ENCODE data around the gene PRMT3.

PRMT3 gene

DNA sequence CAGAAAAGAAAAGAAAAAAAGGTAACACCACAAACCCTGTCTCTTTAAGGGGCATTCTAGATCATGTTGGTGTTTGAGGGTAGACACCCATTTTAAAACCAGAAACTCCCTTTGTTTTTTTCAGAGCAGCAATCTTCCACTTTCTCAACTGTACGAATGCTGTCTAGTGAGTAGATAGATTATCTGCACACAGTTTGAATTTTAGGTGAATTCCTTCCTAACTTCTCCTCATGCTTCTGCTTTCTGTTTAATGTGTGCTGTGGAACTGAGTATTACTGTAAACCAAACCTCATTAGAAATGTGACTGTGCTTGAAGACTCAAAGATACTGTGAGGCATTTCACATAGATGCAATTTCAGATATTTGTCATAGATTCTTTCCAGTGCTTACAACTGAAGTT lies 102.4 kb downstream of the PRMT3 start:
- Histone ChIP-seq H3K4me1 (ENCODE audit: control insufficient read depth, insufficient read depth, low read length) (no peaks in the 10 kb centered on the region), H3K4me3 (ENCODE audit: low read length) (no peak overlapping the region)

DNA sequence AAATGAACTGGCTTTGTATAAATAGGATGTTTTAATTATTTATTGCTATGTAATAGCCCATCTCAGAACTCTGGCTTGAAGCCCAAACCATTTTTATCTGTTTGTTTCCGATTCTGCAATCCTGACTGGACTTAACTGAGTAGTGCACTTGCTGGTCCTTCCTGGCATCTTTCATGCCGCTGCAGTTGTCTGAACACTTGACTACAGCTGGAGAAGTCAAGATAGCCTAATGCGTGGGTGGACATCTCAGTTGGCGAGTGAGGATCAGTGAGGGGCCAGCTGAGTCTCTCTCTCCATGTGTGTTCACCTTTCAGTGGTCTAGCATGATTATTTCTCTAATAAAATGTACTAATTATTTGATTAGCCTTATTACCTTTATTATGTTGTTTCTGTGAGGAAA lies 105.8 kb downstream of the PRMT3 start:
- H3K4me2 ChIP-seq (ENCODE audit: low read length) = no peak overlapping the region
- no peaks in the 10 kb centered on the region for H3K36me3 ChIP-seq (ENCODE audit: insufficient read depth, low read length)
- H3K9me3 ChIP-seq (replicated peaks; ENCODE audit: low read length) = no peaks in the 10 kb centered on the region
- H3K27me3 ChIP-seq (ENCODE audit: control insufficient read depth, insufficient read depth, low read length) = no peaks in the 10 kb centered on the region
- no peak overlapping the region for H3K4me3 ChIP-seq (ENCODE audit: low read length)
- H3K9ac ChIP-seq (ENCODE audit: low read depth, low read length) = no peak overlapping the region
- no peaks in the 10 kb centered on the region for H3K4me1 ChIP-seq (ENCODE audit: control insufficient read depth, insufficient read depth, low read length)

More for the DNA sequence above, 102.4 kb downstream of the PRMT3 start:
- no peaks in the 10 kb centered on the region for H3K27me3 ChIP-seq (ENCODE audit: control insufficient read depth, insufficient read depth, low read length)
- no peaks in the 10 kb centered on the region for H3K9me3 ChIP-seq (replicated peaks; ENCODE audit: low read length)
- H3K4me2 ChIP-seq (ENCODE audit: low read length) = no peak overlapping the region
- H3K36me3 ChIP-seq (ENCODE audit: insufficient read depth, low read length) = no peaks in the 10 kb centered on the region
- no peak overlapping the region for H3K9ac ChIP-seq (ENCODE audit: low read depth, low read length)

DNA sequence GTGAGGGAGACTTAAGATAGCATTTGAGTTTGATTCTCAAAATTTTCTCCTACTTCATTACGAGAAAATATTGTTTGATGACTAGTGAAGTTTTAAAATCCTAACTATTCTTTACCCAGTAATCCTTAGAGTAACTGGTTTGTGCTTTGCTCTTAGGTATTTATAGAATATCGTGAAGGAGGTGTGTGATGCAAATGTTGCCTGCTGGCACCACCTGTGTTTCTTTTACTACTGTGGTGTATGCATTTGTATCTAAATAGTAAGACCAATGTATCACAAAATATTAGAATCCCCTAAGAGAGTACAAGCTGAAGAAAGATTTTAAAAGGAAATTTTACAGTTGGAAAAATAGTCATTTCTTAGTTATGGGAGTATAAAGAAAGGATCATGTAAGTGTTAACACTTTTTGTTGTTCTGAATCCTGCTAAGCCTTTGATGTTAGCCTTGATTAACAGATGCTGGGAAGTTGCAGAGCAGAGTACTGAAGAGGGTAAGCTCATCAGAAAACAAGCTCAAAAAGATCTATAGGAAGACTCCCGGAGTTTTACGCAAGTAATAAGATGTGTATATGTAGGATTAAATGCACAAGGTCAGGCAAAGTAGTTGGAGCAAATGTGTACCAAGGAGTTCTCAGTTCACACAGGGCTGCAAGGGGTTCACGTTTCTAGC lies 109.7 kb downstream of the PRMT3 start:
- H3K27me3 ChIP-seq (ENCODE audit: control insufficient read depth, insufficient read depth, low read length) = no peaks in the 10 kb centered on the region
- H3K9me3 ChIP-seq (replicated peaks; ENCODE audit: low read length) = no peaks in the 10 kb centered on the region
- no peak overlapping the region for H3K9ac ChIP-seq (ENCODE audit: low read depth, low read length)
- no peaks in the 10 kb centered on the region for H3K36me3 ChIP-seq (ENCODE audit: insufficient read depth, low read length)
- H3K4me2 ChIP-seq (ENCODE audit: low read length) = no peak overlapping the region
- H3K4me3 ChIP-seq (ENCODE audit: low read length) = no peak overlapping the region
- no peaks in the 10 kb centered on the region for H3K4me1 ChIP-seq (ENCODE audit: control insufficient read depth, insufficient read depth, low read length)

DNA sequence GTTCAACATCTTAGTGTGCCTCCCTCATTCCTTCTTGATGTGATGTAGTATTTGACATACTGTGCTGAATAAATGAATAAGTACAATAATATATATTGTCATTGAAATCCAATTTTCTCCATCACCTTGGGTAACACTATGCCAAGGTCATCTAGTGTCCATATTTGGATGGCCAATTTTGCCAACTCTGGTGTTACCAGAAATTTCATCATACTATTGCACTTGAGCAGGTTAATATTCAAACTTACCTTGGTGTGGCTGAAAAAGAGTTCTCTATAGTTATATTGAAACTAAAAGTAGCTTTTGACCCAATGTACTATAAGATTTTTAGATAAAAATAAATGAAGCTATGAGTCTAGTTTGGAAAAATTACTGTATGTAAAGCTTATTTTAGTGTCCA lies 113.7 kb downstream of the PRMT3 start:
- Histone ChIP-seq H3K9ac (ENCODE audit: low read depth, low read length) (no peak overlapping the region), H3K27me3 (ENCODE audit: control insufficient read depth, insufficient read depth, low read length) (no peaks in the 10 kb centered on the region), H3K36me3 (ENCODE audit: insufficient read depth, low read length) (no peaks in the 10 kb centered on the region), H3K4me1 (ENCODE audit: control insufficient read depth, insufficient read depth, low read length) (no peaks in the 10 kb centered on the region), H3K4me3 (ENCODE audit: low read length) (no peak overlapping the region), H3K9me3 (replicated peaks; ENCODE audit: low read length) (no peaks in the 10 kb centered on the region), H3K4me2 (ENCODE audit: low read length) (no peak overlapping the region)

DNA sequence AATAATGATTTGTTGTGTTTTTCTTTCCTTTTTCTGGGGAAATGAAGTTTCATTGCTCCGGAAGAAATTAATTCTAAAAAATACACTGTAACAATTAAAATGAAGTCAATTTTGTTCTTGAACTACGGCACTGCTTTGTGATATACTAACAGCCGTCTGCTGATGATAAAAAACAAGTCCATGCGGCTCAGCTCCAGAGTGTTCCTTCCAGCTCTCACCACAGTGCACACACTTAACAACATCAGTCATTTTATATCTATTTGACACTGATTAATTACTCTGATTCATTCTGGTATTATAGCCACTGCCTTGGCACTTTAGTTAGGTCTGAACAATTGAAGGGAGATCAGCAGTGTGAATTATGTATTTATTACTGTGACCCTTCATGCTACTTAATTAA lies 114.5 kb downstream of the PRMT3 start:
- H3K4me2 ChIP-seq (ENCODE audit: low read length) = no peak overlapping the region
- no peaks in the 10 kb centered on the region for H3K4me1 ChIP-seq (ENCODE audit: control insufficient read depth, insufficient read depth, low read length)
- H3K9ac ChIP-seq (ENCODE audit: low read depth, low read length) = no peak overlapping the region
- H3K9me3 ChIP-seq (replicated peaks; ENCODE audit: low read length) = no peaks in the 10 kb centered on the region
- H3K27me3 ChIP-seq (ENCODE audit: control insufficient read depth, insufficient read depth, low read length) = no peaks in the 10 kb centered on the region
- no peak overlapping the region for H3K4me3 ChIP-seq (ENCODE audit: low read length)
- no peaks in the 10 kb centered on the region for H3K36me3 ChIP-seq (ENCODE audit: insufficient read depth, low read length)

DNA sequence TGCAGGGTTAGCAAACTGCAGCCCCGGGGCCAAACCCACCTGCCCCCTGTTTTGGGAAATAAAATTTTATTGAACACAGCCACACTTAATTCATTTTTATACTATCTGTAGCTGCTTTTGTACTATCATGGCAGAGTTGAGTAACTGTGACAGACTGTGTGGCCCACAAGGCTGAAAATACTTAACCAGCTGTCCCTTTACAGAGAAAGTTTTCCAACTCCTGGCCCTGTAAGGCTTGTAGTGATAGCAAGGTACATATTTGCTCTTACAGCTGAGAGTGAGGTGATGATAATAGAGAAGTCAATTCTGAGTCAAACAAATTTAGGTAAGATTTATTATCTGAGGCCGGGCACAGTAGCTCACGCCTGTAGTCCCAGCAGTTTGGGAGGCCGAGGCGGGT lies 124.5 kb downstream of the PRMT3 start:
- H3K4me2 ChIP-seq (ENCODE audit: low read length) = no peak overlapping the region
- no peak overlapping the region for H3K9ac ChIP-seq (ENCODE audit: low read depth, low read length)
- no peaks in the 10 kb centered on the region for H3K27me3 ChIP-seq (ENCODE audit: control insufficient read depth, insufficient read depth, low read length)
- no peak overlapping the region for H3K4me3 ChIP-seq (ENCODE audit: low read length)
- no peaks in the 10 kb centered on the region for H3K4me1 ChIP-seq (ENCODE audit: control insufficient read depth, insufficient read depth, low read length)
- no peaks in the 10 kb centered on the region for H3K9me3 ChIP-seq (replicated peaks; ENCODE audit: low read length)
- no peaks in the 10 kb centered on the region for H3K36me3 ChIP-seq (ENCODE audit: insufficient read depth, low read length)

DNA sequence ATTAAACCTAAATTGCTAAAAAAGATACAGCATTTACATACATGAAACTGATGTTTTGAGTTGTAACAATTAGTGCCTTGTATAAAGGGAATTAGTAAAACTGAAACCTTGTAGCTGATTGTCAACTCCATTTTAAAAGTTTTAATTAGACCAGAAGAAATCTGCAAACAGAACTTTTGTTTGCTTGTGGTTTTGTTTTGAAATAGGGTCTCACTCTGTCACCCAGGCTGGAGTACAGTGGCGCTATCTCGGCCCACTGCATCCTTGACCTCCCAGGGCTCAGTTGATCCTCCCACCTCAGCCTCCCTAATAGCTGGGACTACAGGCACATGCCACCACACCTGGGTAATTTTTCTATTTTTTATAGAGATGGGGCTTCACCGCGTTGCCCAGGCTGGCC lies 125.4 kb downstream of the PRMT3 start:
- Histone ChIP-seq H3K4me1 (ENCODE audit: control insufficient read depth, insufficient read depth, low read length) (no peaks in the 10 kb centered on the region), H3K4me3 (ENCODE audit: low read length) (no peak overlapping the region), H3K9me3 (replicated peaks; ENCODE audit: low read length) (no peaks in the 10 kb centered on the region), H3K4me2 (ENCODE audit: low read length) (no peak overlapping the region), H3K36me3 (ENCODE audit: insufficient read depth, low read length) (no peaks in the 10 kb centered on the region), H3K27me3 (ENCODE audit: control insufficient read depth, insufficient read depth, low read length) (no peaks in the 10 kb centered on the region), H3K9ac (ENCODE audit: low read depth, low read length) (no peak overlapping the region)

DNA sequence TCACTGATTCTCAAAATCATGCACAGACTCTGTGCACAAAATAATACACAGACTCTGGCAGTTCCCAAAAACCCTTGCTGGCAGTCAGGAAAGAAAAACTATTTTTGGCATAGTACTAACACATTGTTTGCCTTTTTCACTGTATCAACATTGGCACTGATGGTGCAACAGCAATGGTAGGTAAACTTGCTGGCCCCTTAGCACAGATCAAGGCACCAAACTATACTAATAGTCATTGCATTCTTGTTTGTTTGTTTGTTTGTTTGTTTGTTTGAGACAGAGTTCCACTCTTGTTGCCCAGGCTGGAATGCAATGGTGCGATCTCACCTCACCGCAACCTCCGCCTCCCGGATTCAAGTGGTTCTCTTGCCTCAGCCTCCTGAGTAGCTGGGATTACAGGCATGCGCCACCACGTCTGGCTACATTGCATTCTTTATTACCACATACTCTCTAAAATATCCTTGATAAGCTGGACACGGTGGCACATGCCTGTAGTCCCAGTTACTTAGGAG lies 130.9 kb downstream of the PRMT3 start:
- H3K4me1 ChIP-seq (ENCODE audit: control insufficient read depth, insufficient read depth, low read length) = no peaks in the 10 kb centered on the region

DNA sequence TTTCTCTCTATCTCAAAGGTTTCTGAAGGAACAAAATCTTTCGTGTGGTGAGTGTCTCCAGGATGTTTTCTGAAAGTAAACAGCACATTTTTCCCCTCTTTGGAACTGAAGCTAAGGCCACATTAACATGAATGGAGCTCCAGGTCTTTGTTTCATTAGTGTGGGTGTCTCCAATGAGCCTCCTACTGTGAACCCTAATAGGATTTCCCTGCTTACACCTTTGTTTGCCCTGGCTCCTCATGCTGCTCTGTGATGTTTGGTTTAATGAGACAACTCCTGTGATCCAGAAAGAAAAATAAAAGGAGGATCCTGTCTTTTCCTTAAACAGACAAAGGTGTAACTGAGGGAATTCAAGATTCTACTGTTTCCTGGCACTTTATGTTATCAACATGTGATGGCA lies 135.0 kb downstream of the PRMT3 start:
- Histone ChIP-seq H3K36me3 (ENCODE audit: insufficient read depth, low read length) (no peaks in the 10 kb centered on the region), H3K27me3 (ENCODE audit: control insufficient read depth, insufficient read depth, low read length) (peaks cover 7% of the 10 kb centered on the region)

More for the DNA sequence above, 130.9 kb downstream of the PRMT3 start:
- H3K9ac ChIP-seq (ENCODE audit: low read depth, low read length) = no peak overlapping the region
- H3K4me3 ChIP-seq (ENCODE audit: low read length) = no peak overlapping the region
- H3K9me3 ChIP-seq (replicated peaks; ENCODE audit: low read length) = no peaks in the 10 kb centered on the region
- H3K27me3 ChIP-seq (ENCODE audit: control insufficient read depth, insufficient read depth, low read length) = peaks cover 4% of the 10 kb centered on the region
- H3K4me2 ChIP-seq (ENCODE audit: low read length) = no peak overlapping the region
- no peaks in the 10 kb centered on the region for H3K36me3 ChIP-seq (ENCODE audit: insufficient read depth, low read length)

DNA sequence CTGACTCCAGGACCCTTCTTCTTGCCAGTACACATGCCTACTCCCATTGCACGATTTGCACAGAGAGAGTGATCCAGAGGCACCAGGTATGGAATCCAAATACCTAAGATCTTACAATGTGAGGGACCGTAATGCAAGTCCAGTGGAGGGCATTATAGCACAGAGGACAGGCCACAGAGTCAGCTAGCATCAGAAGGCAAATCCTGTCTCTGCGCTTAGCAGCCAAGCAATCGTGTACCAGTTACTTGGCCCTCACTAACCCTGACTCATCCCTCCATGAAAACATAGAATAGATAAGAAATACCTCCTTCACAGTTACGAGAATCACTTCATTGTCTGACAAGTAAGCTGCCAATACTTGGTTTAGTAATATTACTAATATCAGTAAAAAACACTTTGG lies 142.2 kb downstream of the PRMT3 start:
- no peak overlapping the region for H3K9ac ChIP-seq (ENCODE audit: low read depth, low read length)
- no peak overlapping the region for H3K4me3 ChIP-seq (ENCODE audit: low read length)
- no peak overlapping the region for H3K4me2 ChIP-seq (ENCODE audit: low read length)
- no peaks in the 10 kb centered on the region for H3K9me3 ChIP-seq (replicated peaks; ENCODE audit: low read length)
- H3K36me3 ChIP-seq (ENCODE audit: insufficient read depth, low read length) = no peaks in the 10 kb centered on the region
- H3K4me1 ChIP-seq (ENCODE audit: control insufficient read depth, insufficient read depth, low read length) = no peaks in the 10 kb centered on the region
- H3K27me3 ChIP-seq (ENCODE audit: control insufficient read depth, insufficient read depth, low read length) = peaks cover 6% of the 10 kb centered on the region

More for the DNA sequence above, 135.0 kb downstream of the PRMT3 start:
- H3K4me3 ChIP-seq (ENCODE audit: low read length) = no peak overlapping the region
- H3K9me3 ChIP-seq (replicated peaks; ENCODE audit: low read length) = no peaks in the 10 kb centered on the region
- H3K4me2 ChIP-seq (ENCODE audit: low read length) = no peak overlapping the region
- no peaks in the 10 kb centered on the region for H3K4me1 ChIP-seq (ENCODE audit: control insufficient read depth, insufficient read depth, low read length)
- H3K9ac ChIP-seq (ENCODE audit: low read depth, low read length) = no peak overlapping the region

DNA sequence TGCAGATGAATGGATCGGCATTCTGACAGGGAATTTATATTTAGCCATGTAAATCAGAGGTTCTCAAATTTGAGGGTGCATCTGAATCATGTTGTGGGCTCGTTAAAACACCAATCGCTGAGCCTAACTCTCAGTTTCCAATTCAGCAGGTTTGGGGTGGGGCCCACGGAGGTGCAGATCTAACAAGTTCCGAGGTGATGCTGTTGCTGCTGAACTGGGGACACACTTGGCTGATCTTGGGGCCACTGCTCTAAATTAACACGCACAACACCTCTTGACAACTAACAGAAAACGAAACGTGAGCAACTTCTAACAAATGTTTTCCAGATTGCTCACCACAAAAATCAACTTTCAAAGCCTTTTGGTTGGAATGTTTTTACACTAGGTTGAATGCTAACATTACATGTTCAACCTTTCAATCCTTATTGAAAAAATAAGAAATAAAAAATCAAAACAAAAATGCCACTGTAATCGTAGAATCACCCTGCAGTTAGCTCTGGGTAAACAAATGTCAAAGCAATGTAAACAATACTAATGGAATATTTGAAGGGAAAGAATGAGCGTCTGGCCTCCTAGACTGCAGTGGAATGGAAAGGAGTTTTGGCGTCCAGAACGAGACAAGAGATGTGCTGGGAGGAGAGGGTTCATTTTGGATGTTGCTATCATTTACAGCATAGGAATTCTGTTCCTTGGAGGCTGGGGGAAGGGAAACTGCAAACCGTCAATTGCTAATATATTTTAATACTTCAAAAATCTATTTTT lies 143.6 kb downstream of the PRMT3 start:
- Histone ChIP-seq H3K9ac (ENCODE audit: low read depth, low read length) (no peak overlapping the region), H3K4me1 (ENCODE audit: control insufficient read depth, insufficient read depth, low read length) (no peaks in the 10 kb centered on the region), H3K4me3 (ENCODE audit: low read length) (no peak overlapping the region), H3K27me3 (ENCODE audit: control insufficient read depth, insufficient read depth, low read length) (peaks cover 6% of the 10 kb centered on the region), H3K9me3 (replicated peaks; ENCODE audit: low read length) (no peaks in the 10 kb centered on the region), H3K4me2 (ENCODE audit: low read length) (no peak overlapping the region), H3K36me3 (ENCODE audit: insufficient read depth, low read length) (no peaks in the 10 kb centered on the region)
